ENCODE measurements around the gene MINDY4.

Gene MINDY4

GRCh38 chr7:30816645-30817370, 45.6 kb downstream of the MINDY4 start:
- H3K4me3 ChIP-seq (ENCODE audit: low read depth, low read length): no peak overlapping the region
- TF ChIP-seq, protein P1, sequence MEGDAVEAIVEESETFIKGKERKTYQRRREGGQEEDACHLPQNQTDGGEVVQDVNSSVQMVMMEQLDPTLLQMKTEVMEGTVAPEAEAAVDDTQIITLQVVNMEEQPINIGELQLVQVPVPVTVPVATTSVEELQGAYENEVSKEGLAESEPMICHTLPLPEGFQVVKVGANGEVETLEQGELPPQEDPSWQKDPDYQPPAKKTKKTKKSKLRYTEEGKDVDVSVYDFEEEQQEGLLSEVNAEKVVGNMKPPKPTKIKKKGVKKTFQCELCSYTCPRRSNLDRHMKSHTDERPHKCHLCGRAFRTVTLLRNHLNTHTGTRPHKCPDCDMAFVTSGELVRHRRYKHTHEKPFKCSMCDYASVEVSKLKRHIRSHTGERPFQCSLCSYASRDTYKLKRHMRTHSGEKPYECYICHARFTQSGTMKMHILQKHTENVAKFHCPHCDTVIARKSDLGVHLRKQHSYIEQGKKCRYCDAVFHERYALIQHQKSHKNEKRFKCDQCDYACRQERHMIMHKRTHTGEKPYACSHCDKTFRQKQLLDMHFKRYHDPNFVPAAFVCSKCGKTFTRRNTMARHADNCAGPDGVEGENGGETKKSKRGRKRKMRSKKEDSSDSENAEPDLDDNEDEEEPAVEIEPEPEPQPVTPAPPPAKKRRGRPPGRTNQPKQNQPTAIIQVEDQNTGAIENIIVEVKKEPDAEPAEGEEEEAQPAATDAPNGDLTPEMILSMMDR (IDR thresholded peaks at IDR 0.05; ENCODE audit: insufficient read depth, low read depth, low read length, missing control alignments): no peak
- DNase-seq (ENCODE audit: low read depth): no peak

- TF ChIP-seq, protein P1 (IDR thresholded peaks at IDR 0.05; ENCODE audit: insufficient read depth, low read depth, low read length, missing control alignments): no peak
- H3K4me3 ChIP-seq (ENCODE audit: low read depth, low read length): no peak overlapping the region
- DNase-seq (ENCODE audit: low read depth): no peak
These were observed 46.2 kb downstream of the MINDY4 start for GRCh38 chr7:30817371-30817767.

- DNase-seq (ENCODE audit: low read depth): no peak
These were observed 53.9 kb downstream of the MINDY4 start for GRCh38 chr7:30824821-30825720.

GRCh38 chr7:30826181-30826580, 55.0 kb downstream of the MINDY4 start:
- H3K4me3 ChIP-seq (ENCODE audit: low read depth, low read length): no peak overlapping the region
- DNase-seq (ENCODE audit: low read depth): no peak
- TF ChIP-seq, protein P1 (IDR thresholded peaks at IDR 0.05; ENCODE audit: insufficient read depth, low read depth, low read length, missing control alignments): no peak

More at GRCh38 chr7:30824821-30825720, 53.9 kb downstream of the MINDY4 start:
- H3K4me3 ChIP-seq (ENCODE audit: low read depth, low read length): no peak overlapping the region
- TF ChIP-seq, protein P1 (IDR thresholded peaks at IDR 0.05; ENCODE audit: insufficient read depth, low read depth, low read length, missing control alignments): no peak

DNA sequence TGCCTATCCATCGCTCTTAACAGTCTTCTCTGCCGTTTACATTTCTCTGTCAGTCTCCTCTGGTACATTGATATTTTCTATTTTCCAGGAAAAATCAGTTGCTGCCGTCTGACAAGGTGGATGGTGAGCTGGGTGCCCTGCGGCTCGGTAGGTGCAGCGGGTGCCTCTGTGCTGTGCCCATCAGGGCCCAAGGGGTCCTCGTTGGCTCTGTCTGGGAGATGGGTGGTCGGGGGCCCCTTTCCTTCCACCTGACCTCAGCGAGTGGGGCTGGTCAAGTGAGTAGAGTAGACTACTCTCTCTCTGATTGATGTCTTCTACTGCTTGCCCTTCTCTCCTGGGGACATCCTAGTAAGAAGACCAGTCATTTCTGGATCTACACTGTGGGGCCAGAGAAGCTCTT, 57.4 kb downstream of the MINDY4 start:
- no peak overlapping the region for H3K4me3 ChIP-seq (ENCODE audit: low read depth, low read length)
- DNase-seq (ENCODE audit: low read depth): no peak
- TF ChIP-seq, protein P1 (IDR thresholded peaks at IDR 0.05; ENCODE audit: insufficient read depth, low read depth, low read length, missing control alignments): no peak

- TF ChIP-seq, protein P1 (IDR thresholded peaks at IDR 0.05; ENCODE audit: insufficient read depth, low read depth, low read length, missing control alignments): no peak
- no peak for DNase-seq (ENCODE audit: low read depth)
- no peak overlapping the region for H3K4me3 ChIP-seq (ENCODE audit: low read depth, low read length)
These were observed 58.3 kb downstream of the MINDY4 start for GRCh38 chr7:30829471-30829870.

Data from GM12865 (cell line).